GM21825 (cell line): ENCODE measurements around the gene HOXB1.
A peak's percentile ranks its signal among the peaks of the same experiment; 100 is the strongest.
"Not testable (repeated sequence)": the region's sequence is repeated elsewhere in the genome, so short reads cannot be mapped to it uniquely, and the experiment has no call there.

Source experiments
- ATAC-seq: cut with Tn5 transposase; IDR thresholded peaks from one replicate; pipeline ENCODE4 v1.9.1; 2021; ENCODE audit warnings: mild to moderate bottlenecking, moderate library complexity; ENCODE audit not compliant: unreplicated experiment

The HOXB1 gene

GRCh38 chr17:48499735-48500434 lies 30.9 kb downstream of the HOXB1 start:
- ATAC-seq: no peak

- ATAC-seq: no peak
Observed at GRCh38 chr17:48499248-48499647, 31.6 kb downstream of the HOXB1 start.

- no peak for ATAC-seq
Observed at GRCh38 chr17:48498164-48498850, 32.5 kb downstream of the HOXB1 start.

GRCh38 chr17:48497103-48497502 lies 33.7 kb downstream of the HOXB1 start:
- ATAC-seq: no peak

GRCh38 chr17:48494335-48494734 lies 36.5 kb downstream of the HOXB1 start:
- no peak for ATAC-seq

GRCh38 chr17:48492401-48493298 lies 38.2 kb downstream of the HOXB1 start:
- no peak for ATAC-seq

- ATAC-seq: no peak
Observed at GRCh38 chr17:48491527-48492273, 39.1 kb downstream of the HOXB1 start.

DNA sequence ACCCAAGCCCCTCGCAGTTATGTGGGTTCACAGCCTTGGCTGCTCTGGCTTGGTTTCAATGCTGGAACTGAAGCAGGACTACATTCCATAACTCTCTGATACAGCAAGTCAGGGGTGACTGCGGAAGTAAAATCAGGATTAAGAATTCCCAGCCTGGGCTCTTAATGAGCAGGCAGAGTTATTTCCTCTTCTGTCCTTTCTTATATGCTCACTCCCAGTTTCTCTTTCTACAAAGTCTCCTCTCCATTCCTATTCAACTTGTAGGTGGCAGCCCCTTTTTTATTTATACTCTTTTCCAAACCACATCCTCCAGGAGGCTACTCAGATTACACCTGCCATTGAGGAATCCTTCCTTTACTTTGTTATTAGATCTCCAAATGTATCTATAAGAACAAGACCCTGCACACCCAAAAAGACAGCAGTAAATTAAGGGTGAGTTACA lies 40.3 kb downstream of the HOXB1 start:
- no peak for ATAC-seq

- no peak for ATAC-seq
Observed at GRCh38 chr17:48489781-48490180, 41.0 kb downstream of the HOXB1 start.

DNA sequence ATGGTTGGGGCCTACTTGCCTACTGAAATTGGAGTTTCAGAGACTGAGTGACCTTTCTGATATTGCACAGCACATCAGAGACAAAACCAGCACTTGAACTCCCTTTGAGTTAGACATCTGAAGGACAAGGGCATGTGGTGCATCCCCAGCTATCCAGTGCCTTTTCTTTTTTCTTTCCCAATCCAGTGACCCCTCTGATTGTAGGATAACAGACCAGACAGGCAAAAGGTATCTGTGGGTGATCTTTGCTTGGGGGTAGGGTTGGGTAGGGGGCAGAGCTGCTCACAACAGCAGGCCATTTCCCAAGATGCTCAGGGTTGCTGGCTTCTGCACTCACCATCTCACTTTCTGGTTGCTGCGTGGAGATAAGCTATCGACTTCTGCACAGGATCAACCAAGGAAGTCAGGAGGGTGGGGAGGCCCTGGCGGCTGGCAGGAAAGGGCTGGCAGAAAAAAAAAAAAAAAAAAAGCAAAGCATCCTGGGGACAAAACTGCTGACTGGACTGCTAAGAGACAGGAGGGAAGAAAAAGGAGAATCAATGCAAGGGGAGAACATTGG lies 42.2 kb downstream of the HOXB1 start:
- ATAC-seq: no peak

GRCh38 chr17:48487221-48487620 lies 43.6 kb downstream of the HOXB1 start:
- ATAC-seq: no peak

- no peak for ATAC-seq
Observed at GRCh38 chr17:48486557-48486956, 44.3 kb downstream of the HOXB1 start.

- ATAC-seq: no peak
Observed at GRCh38 chr17:48484850-48485249, 46.0 kb downstream of the HOXB1 start.

DNA sequence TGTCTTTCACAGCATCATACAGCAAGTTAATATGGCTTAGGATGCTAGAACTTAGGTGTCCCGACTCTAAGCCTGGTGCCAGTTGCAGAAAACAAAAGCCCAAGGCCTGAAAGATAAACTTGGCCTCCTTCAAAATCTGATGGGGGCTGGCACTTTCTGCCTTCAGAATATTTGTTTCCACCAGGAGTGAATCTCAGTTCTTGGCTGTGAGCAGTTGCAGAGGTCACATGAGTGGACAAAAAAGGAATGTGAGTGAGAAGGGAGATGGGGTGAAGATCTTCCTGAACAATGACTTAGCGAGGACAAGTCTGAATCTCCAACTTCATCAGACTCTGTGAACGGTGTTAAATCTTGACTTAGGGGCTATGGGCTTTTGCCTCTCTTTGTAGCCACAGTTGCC lies 46.6 kb downstream of the HOXB1 start:
- ATAC-seq: no peak

GRCh38 chr17:48483471-48484131 lies 47.2 kb downstream of the HOXB1 start:
- ATAC-seq: peak; percentile 59

DNA sequence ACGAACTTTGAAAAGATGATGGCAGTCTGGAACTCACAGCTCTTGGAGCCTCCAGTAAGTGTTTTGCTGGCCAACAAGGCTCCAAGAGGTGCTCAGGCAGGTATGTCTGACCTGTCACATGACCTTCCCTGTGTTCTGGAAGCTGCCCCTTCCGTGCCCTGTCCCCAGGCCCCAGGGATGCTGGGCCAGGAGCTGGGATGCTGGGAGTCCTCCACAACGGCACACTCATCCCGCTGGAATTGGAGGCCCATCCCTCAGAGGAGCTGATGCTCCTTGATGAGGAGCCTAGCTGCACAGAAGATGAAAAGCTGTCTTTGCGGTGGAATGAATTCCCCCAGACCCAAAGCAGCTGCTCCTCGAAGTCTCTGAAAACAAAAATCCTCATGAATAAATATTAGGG lies 47.8 kb downstream of the HOXB1 start:
- no peak for ATAC-seq

DNA sequence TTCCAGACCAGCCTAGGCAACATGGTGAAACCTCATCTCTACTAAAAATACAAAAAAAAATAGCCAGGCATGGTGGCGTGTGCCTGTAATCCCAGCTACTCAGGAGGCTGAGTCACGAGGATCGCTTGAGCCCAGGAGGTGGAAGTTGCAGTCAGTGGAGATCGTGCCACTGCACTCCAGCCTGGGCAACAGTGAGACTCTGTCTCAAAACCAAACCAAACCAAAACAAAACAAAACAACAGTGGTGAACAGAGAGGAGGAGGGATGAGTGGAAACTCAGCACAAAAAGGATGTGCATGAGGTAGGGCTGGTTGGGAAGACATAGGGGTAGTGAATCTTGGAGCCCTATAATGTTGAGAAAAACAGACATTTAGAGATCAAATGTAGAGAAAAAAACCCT lies 48.5 kb downstream of the HOXB1 start:
- not testable (repeated sequence) for ATAC-seq

DNA sequence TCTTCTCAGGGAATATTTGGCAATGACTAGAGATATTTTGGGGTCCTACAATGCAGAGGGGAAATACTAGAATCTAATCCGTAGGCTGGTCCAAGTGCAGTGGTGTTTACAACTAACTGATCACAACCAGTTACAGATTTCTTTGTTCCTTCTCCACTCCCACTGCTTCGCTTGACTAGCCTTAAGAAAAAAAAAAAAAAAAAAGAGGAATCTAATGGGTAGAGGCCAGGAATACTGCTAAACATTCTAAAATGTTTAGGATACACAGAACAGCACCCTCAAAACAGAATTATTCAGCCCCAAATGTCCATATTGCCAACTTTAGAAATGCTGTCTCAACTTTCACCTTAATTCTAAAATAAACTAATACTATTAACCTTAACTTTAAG lies 51.8 kb downstream of the HOXB1 start:
- ATAC-seq: no peak
